ENCODE results near the gene MRPL24. TPM values are rescaled to one million over a fixed set of nuclear protein-coding genes. Genes with fewer than 3 reads are reported as not detected.

The MRPL24 gene
- total and polyA plus RNA-seq, 9 of the 15 experiments (the other 6 are each of a cell fraction or from before 2014, with no cell fraction given): 74.3 to 267 (median 113) TPM

- TF ChIP-seq ZFP91 (CRISPR knock-in tag; IDR thresholded peaks at IDR 0.05): no peak
- no peak for TF ChIP-seq SNIP1 (IDR thresholded peaks at IDR 0.05; ENCODE audit: low read depth)
- no peak for TF ChIP-seq FOS (IDR thresholded peaks at IDR 0.05; ENCODE audit: extremely low read depth, insufficient read length)
- peak; percentile 87 for TF ChIP-seq ZFX (CRISPR knock-in tag; IDR thresholded peaks at IDR 0.05)
- TF ChIP-seq CEBPZ (IDR thresholded peaks at IDR 0.05; ENCODE audit: borderline replicate concordance, low read depth, low read length): no peak
- TF ChIP-seq HMGXB4 (CRISPR knock-in tag; IDR thresholded peaks at IDR 0.05): no peak
- TF ChIP-seq, protein P1, sequence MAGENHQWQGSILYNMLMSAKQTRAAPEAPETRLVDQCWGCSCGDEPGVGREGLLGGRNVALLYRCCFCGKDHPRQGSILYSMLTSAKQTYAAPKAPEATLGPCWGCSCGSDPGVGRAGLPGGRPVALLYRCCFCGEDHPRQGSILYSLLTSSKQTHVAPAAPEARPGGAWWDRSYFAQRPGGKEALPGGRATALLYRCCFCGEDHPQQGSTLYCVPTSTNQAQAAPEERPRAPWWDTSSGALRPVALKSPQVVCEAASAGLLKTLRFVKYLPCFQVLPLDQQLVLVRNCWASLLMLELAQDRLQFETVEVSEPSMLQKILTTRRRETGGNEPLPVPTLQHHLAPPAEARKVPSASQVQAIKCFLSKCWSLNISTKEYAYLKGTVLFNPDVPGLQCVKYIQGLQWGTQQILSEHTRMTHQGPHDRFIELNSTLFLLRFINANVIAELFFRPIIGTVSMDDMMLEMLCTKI (IDR thresholded peaks at IDR 0.05; ENCODE audit: partially characterized antibody): no peak
- TF ChIP-seq, protein P2, sequence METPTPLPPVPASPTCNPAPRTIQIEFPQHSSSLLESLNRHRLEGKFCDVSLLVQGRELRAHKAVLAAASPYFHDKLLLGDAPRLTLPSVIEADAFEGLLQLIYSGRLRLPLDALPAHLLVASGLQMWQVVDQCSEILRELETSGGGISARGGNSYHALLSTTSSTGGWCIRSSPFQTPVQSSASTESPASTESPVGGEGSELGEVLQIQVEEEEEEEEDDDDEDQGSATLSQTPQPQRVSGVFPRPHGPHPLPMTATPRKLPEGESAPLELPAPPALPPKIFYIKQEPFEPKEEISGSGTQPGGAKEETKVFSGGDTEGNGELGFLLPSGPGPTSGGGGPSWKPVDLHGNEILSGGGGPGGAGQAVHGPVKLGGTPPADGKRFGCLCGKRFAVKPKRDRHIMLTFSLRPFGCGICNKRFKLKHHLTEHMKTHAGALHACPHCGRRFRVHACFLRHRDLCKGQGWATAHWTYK (CRISPR knock-in tag; IDR thresholded peaks at IDR 0.05): no peak
- TF ChIP-seq MBD2 (IDR thresholded peaks at IDR 0.05; ENCODE audit: borderline replicate concordance, low read depth): no peak
- peak; percentile 90 for TF ChIP-seq CXXC5 (CRISPR knock-in tag; IDR thresholded peaks at IDR 0.05)
- no peak for TF ChIP-seq RBM22 (IDR thresholded peaks at IDR 0.05; ENCODE audit: low read depth, low read length, poor library complexity, severe bottlenecking)
- no peak for TF ChIP-seq ZNF384 (IDR thresholded peaks at IDR 0.05; ENCODE audit: low read depth, low read length)
- TF ChIP-seq, protein P3, sequence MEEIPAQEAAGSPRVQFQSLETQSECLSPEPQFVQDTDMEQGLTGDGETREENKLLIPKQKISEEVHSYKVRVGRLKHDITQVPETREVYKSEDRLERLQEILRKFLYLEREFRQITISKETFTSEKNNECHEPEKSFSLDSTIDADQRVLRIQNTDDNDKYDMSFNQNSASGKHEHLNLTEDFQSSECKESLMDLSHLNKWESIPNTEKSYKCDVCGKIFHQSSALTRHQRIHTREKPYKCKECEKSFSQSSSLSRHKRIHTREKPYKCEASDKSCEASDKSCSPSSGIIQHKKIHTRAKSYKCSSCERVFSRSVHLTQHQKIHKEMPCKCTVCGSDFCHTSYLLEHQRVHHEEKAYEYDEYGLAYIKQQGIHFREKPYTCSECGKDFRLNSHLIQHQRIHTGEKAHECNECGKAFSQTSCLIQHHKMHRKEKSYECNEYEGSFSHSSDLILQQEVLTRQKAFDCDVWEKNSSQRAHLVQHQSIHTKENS (CRISPR knock-in tag; IDR thresholded peaks at IDR 0.05): no peak
These were observed 12.1 kb downstream of the MRPL24 start, which contains the start of gene ISG20L2 (continued) for GRCh38 chr1:156728599-156729462.
